ENCODE data around the gene GALNT6.

GALNT6 gene

GRCh38 chr12:51424094-51424661 lies 33.0 kb upstream of the GALNT6 start:
- Histone ChIP-seq H2AFZ (ENCODE audit: low read length) (no peak overlapping the region), H4K20me1 (ENCODE audit: insufficient read depth, low read length, poor library complexity, severe bottlenecking) (peaks cover 5% of the 10 kb centered on the region), H3K4me2 (ENCODE audit: low read depth, low read length, poor library complexity, severe bottlenecking) (peak overlapping the region; percentile 60), H3K4me1 (ENCODE audit: insufficient read depth, low read length, poor library complexity, severe bottlenecking) (peaks cover 45% of the 10 kb centered on the region), H3K27me3 (ENCODE audit: insufficient read depth, low read length, poor library complexity, severe bottlenecking) (no peaks in the 10 kb centered on the region), H3K9ac (ENCODE audit: low read depth, low read length, poor library complexity, severe bottlenecking) (peak overlapping the region; percentile 3), H3K79me2 (ENCODE audit: insufficient read depth, low read length) (peaks cover 34% of the 10 kb centered on the region), H3K9me2 (replicated peaks; ENCODE audit: low read depth, low read length) (no peaks in the 10 kb centered on the region), H3K4me3 (ENCODE audit: low read length, poor library complexity, severe bottlenecking) (peak overlapping the region; percentile 78), H3K36me3 (ENCODE audit: insufficient read depth, low read length) (no peaks in the 10 kb centered on the region), H3K9me3 (ENCODE audit: insufficient read depth, low read depth, low read length) (no peaks in the 10 kb centered on the region), H3F3A (ENCODE audit: low read depth) (no peaks in the 10 kb centered on the region)
- TF ChIP-seq EZH2phosphoT487 (IDR thresholded peaks at IDR 0.05; ENCODE audit: borderline replicate concordance): no peak
- TF ChIP-seq, protein P1, sequence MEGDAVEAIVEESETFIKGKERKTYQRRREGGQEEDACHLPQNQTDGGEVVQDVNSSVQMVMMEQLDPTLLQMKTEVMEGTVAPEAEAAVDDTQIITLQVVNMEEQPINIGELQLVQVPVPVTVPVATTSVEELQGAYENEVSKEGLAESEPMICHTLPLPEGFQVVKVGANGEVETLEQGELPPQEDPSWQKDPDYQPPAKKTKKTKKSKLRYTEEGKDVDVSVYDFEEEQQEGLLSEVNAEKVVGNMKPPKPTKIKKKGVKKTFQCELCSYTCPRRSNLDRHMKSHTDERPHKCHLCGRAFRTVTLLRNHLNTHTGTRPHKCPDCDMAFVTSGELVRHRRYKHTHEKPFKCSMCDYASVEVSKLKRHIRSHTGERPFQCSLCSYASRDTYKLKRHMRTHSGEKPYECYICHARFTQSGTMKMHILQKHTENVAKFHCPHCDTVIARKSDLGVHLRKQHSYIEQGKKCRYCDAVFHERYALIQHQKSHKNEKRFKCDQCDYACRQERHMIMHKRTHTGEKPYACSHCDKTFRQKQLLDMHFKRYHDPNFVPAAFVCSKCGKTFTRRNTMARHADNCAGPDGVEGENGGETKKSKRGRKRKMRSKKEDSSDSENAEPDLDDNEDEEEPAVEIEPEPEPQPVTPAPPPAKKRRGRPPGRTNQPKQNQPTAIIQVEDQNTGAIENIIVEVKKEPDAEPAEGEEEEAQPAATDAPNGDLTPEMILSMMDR (conservative IDR thresholded peaks at IDR 0.05; ENCODE audit: low read length): no peak

GRCh38 chr12:51421266-51421884 lies 30.2 kb upstream of the GALNT6 start:
- Histone ChIP-seq H3K4me2 (ENCODE audit: low read depth, low read length, poor library complexity, severe bottlenecking) (no peak overlapping the region), H3K79me2 (ENCODE audit: insufficient read depth, low read length) (peaks cover 14% of the 10 kb centered on the region), H3F3A (ENCODE audit: low read depth) (no peaks in the 10 kb centered on the region), H4K20me1 (ENCODE audit: insufficient read depth, low read length, poor library complexity, severe bottlenecking) (peaks cover 1% of the 10 kb centered on the region), H3K27me3 (ENCODE audit: insufficient read depth, low read length, poor library complexity, severe bottlenecking) (no peaks in the 10 kb centered on the region), H3K4me3 (ENCODE audit: low read length, poor library complexity, severe bottlenecking) (no peak overlapping the region), H2AFZ (ENCODE audit: low read length) (no peak overlapping the region), H3K4me1 (ENCODE audit: insufficient read depth, low read length, poor library complexity, severe bottlenecking) (peaks cover 37% of the 10 kb centered on the region), H3K9me2 (replicated peaks; ENCODE audit: low read depth, low read length) (no peaks in the 10 kb centered on the region), H3K9ac (ENCODE audit: low read depth, low read length, poor library complexity, severe bottlenecking) (no peak overlapping the region), H3K9me3 (ENCODE audit: insufficient read depth, low read depth, low read length) (no peaks in the 10 kb centered on the region), H3K36me3 (ENCODE audit: insufficient read depth, low read length) (no peaks in the 10 kb centered on the region)
- TF ChIP-seq, protein P1 (conservative IDR thresholded peaks at IDR 0.05; ENCODE audit: low read length): peak; percentile 79
- no peak for TF ChIP-seq EZH2phosphoT487 (IDR thresholded peaks at IDR 0.05; ENCODE audit: borderline replicate concordance)

DNA sequence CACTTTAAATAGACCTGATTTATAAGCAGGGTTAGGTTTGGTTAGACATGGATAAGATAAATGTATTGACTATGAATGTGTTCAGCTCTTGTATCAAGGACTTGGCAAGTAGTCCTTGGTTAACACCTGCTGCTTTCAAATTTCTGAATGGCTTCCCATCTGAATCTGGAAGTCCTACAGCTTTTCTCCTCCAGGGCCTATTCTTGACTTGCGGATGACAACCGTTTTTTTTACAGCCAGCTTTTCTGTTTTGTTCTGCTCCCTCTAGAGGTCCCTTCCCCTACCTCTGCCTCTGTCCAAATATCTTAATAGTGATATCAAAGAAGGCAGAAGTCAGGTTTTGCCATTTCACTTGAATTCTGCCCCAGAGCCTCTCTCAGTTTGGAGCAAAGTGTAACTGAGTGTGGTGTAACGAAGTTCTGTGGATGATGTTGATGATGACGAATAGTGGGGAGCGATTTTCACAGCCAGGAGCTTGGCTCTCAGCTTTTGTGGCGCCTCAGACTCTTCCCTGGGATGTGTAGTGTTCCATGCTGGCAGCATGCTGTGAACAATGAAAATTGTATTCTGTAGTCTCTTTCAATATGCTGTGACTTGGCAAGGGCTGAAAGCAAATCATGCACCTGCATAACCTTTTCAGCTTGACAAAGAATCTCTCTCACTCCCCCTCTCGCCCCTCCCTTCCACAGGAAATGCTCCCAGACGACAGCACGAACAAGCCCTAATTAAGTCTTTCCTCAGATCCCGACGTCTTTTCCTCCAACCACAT lies 28.4 kb upstream of the GALNT6 start:
- no peak overlapping the region for H3K9ac ChIP-seq (ENCODE audit: low read depth, low read length, poor library complexity, severe bottlenecking)
- H3K9me2 ChIP-seq (replicated peaks; ENCODE audit: low read depth, low read length): no peaks in the 10 kb centered on the region

More for the DNA sequence above, 28.4 kb upstream of the GALNT6 start:
- Histone ChIP-seq H3K4me3 (ENCODE audit: low read length, poor library complexity, severe bottlenecking) (no peak overlapping the region), H2AFZ (ENCODE audit: low read length) (no peak overlapping the region), H3K4me2 (ENCODE audit: low read depth, low read length, poor library complexity, severe bottlenecking) (no peak overlapping the region), H3K4me1 (ENCODE audit: insufficient read depth, low read length, poor library complexity, severe bottlenecking) (peaks cover 26% of the 10 kb centered on the region), H3K27me3 (ENCODE audit: insufficient read depth, low read length, poor library complexity, severe bottlenecking) (no peaks in the 10 kb centered on the region), H3F3A (ENCODE audit: low read depth) (no peaks in the 10 kb centered on the region), H3K9me3 (ENCODE audit: insufficient read depth, low read depth, low read length) (no peaks in the 10 kb centered on the region), H4K20me1 (ENCODE audit: insufficient read depth, low read length, poor library complexity, severe bottlenecking) (no peaks in the 10 kb centered on the region), H3K36me3 (ENCODE audit: insufficient read depth, low read length) (no peaks in the 10 kb centered on the region), H3K79me2 (ENCODE audit: insufficient read depth, low read length) (no peaks in the 10 kb centered on the region)
- TF ChIP-seq, protein P1 (conservative IDR thresholded peaks at IDR 0.05; ENCODE audit: low read length): peak; percentile 50
- no peak for TF ChIP-seq EZH2phosphoT487 (IDR thresholded peaks at IDR 0.05; ENCODE audit: borderline replicate concordance)

All from Loucy (cell line).